Measurements from ENCODE around the gene ATXN1. TPM values are rescaled to one million over a fixed set of nuclear protein-coding genes. Genes with fewer than 3 reads are reported as not detected.
"Not testable (repeated sequence)": the region's sequence is repeated elsewhere in the genome, so short reads cannot be mapped to it uniquely, and the experiment has no call there.

ATXN1 gene
- total RNA-seq, 1 donor: 45.3 TPM

GRCh38 chr6:16388488-16388887, 372.8 kb downstream of the ATXN1 start:
- DNase-seq (ENCODE audit: low read depth): peak; percentile 86
- TF ChIP-seq, protein P1, sequence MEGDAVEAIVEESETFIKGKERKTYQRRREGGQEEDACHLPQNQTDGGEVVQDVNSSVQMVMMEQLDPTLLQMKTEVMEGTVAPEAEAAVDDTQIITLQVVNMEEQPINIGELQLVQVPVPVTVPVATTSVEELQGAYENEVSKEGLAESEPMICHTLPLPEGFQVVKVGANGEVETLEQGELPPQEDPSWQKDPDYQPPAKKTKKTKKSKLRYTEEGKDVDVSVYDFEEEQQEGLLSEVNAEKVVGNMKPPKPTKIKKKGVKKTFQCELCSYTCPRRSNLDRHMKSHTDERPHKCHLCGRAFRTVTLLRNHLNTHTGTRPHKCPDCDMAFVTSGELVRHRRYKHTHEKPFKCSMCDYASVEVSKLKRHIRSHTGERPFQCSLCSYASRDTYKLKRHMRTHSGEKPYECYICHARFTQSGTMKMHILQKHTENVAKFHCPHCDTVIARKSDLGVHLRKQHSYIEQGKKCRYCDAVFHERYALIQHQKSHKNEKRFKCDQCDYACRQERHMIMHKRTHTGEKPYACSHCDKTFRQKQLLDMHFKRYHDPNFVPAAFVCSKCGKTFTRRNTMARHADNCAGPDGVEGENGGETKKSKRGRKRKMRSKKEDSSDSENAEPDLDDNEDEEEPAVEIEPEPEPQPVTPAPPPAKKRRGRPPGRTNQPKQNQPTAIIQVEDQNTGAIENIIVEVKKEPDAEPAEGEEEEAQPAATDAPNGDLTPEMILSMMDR (IDR thresholded peaks at IDR 0.05; ENCODE audit: insufficient read depth, low read depth, low read length): no peak
- H3K4me3 ChIP-seq (ENCODE audit: low read depth, low read length): no peak overlapping the region

- TF ChIP-seq, protein P1 (IDR thresholded peaks at IDR 0.05; ENCODE audit: insufficient read depth, low read depth, low read length): no peak
- no peak for DNase-seq (ENCODE audit: low read depth)
- H3K4me3 ChIP-seq (ENCODE audit: low read depth, low read length): no peak overlapping the region
Measured at GRCh38 chr6:16386057-16386456, 375.2 kb downstream of the ATXN1 start.

DNA sequence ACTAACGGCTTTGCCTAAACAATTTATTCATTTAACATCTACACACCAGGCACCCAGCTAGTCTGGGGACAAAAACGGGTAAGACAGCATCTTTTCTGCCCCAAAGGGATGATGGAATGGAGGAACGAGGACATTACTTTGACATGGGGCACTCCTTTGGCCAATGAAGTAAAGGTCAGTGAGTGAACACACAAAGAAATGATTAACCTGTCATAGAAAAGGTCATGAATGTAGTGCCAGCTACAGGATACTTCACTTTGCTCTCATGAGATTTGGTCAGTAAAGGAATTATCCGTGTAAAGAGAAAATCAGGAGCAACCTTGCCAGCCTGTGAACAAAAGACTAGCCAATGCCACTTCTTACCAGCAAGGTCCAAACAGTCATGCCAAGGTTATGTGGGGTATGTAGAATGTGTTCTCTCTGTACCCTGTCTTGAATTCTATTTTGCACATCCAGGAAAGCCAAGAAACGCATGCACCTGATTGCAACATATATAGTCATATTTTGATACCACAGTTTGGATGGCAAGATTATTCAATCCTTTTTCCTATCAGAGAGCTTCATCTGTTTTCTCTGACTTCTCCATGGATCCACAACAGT, 377.6 kb downstream of the ATXN1 start:
- no peak overlapping the region for H3K4me3 ChIP-seq (ENCODE audit: low read depth, low read length)
- no peak for DNase-seq (ENCODE audit: low read depth)
- TF ChIP-seq, protein P1 (IDR thresholded peaks at IDR 0.05; ENCODE audit: insufficient read depth, low read depth, low read length): no peak

- H3K4me3 ChIP-seq (ENCODE audit: low read depth, low read length); DNase-seq (ENCODE audit: low read depth): not testable (repeated sequence)
Measured at GRCh38 chr6:16381968-16382367, 379.3 kb downstream of the ATXN1 start.

DNA sequence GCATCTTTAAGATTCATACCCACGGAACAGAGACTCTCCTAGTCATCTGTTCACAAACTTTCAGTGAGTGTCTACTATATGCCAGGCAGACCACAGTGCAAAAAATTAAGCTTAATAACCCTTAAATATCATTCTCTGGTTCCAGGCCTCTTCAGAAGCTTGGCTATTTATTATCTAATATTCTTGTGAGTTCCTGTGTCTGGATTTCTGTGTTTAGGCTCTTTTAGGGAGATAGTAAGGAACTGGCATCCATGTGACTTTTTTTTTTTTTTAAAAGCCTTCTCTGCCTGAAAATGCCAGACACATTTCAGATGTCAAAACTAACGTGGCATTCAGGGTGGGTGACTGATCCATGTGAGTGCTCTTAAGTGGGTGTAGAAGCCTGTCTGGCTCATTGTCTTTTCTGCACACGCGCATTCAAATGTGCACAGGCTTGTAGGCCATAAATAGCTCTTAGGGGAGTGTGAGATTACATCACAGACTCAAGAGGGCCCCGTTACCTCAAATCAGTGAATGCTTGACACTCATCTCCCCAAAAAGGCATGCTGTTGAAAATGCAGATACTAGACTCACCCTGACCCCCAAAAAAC, 380.9 kb downstream of the ATXN1 start:
- no peak overlapping the region for H3K4me3 ChIP-seq (ENCODE audit: low read depth, low read length)
- no peak for DNase-seq (ENCODE audit: low read depth)
- TF ChIP-seq, protein P1 (IDR thresholded peaks at IDR 0.05; ENCODE audit: insufficient read depth, low read depth, low read length): no peak

GRCh38 chr6:16378360-16378759, 382.9 kb downstream of the ATXN1 start:
- not testable (repeated sequence) for H3K4me3 ChIP-seq (ENCODE audit: low read depth, low read length); DNase-seq (ENCODE audit: low read depth)

GRCh38 chr6:16377470-16377869, 383.8 kb downstream of the ATXN1 start:
- DNase-seq (ENCODE audit: low read depth): no peak
- H3K4me3 ChIP-seq (ENCODE audit: low read depth, low read length): no peak overlapping the region
- TF ChIP-seq, protein P1 (IDR thresholded peaks at IDR 0.05; ENCODE audit: insufficient read depth, low read depth, low read length): no peak

DNA sequence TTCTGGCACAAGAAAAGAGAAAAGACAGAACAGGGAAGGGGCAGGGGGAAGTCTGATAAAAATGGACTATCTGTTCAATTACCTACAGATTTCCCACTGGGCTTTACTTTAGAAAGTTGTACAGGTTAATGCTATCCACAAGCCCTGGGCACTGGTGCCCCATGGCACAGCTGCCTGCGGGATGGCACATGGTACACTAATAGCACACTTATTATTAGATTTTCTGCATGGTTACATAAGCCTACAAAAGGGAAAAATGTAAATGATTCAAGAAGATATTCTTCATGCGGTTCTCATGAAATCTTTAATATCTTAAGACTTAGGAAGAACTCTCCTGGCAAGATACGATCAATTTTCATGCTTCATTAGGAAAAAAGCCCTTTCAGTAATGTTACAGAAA, 385.4 kb downstream of the ATXN1 start:
- no peak overlapping the region for H3K4me3 ChIP-seq (ENCODE audit: low read depth, low read length)
- DNase-seq (ENCODE audit: low read depth): no peak
- TF ChIP-seq, protein P1 (IDR thresholded peaks at IDR 0.05; ENCODE audit: insufficient read depth, low read depth, low read length): no peak
